PC-9 (cell line): Measurements from ENCODE around the gene ATP13A2. TPM values are rescaled to one million over a fixed set of nuclear protein-coding genes. Genes with fewer than 3 reads are reported as not detected.
A peak's percentile ranks its signal among the peaks of the same experiment; 100 is the strongest.

ENCODE experiments used
- BruUV-seq: library from RNA; stranded (reverse); fragments of 400-500 nt; replicated peaks from 2 replicates; lab custom pipeline; 2021; lab: Mats Ljungman, UMichigan
- CTCF ChIA-PET: fragments of 300-600 bp; sonication (Branson Sonifier 250); formaldehyde crosslinking; loops from one replicate; lab custom pipeline; 2022; ENCODE audit warnings: antibody characterized with exemption; lab: Charles Lee
- POLR2A ChIA-PET: fragments of 300-600 bp; sonication (Branson Sonifier 250); formaldehyde crosslinking; loops from one replicate; lab custom pipeline; 2022; ENCODE audit warnings: antibody characterized with exemption; ENCODE audit not compliant: unreplicated experiment; lab: Charles Lee
- DNase-seq, 2 experiments: peaks; one replicate each; pipeline versions ENCODE4 v3.0.0 to v3.0.0-alpha.2; 2015 to 2022; ENCODE audit warnings: mixed read lengths in 1 of 2
- H2AFZ ChIP-seq: fragments of 200-600 bp; sonication (generic); 2 replicates; pipeline ENCODE4 v1.8.1; 2017; ENCODE audit warnings: antibody characterized with exemption
- H3F3A ChIP-seq: fragments of 200-600 bp; sonication (generic); 2 replicates; pipeline ENCODE4 v1.8.1; 2017; ENCODE audit warnings: antibody characterized with exemption, mild to moderate bottlenecking, low read depth; ENCODE audit not compliant: insufficient read depth
- H3K27ac ChIP-seq: fragments of 200-600 bp; sonication (generic); 2 replicates; pipeline ENCODE4 v1.6.1; 2016; ENCODE audit warnings: mixed run types
- H3K27me3 ChIP-seq: fragments of 200-600 bp; sonication (generic); 2 replicates; pipeline ENCODE4 v1.6.1; 2016; ENCODE audit warnings: low read depth, mixed run types; ENCODE audit not compliant: insufficient read depth
- H3K36me3 ChIP-seq: fragments of 200-600 bp; sonication (generic); 2 replicates; pipeline ENCODE4 v1.6.1; 2016; ENCODE audit warnings: low read depth, mixed run types
- H3K4me1 ChIP-seq: fragments of 200-600 bp; sonication (generic); replicated peaks from 2 replicates; pipeline ENCODE4 v1.6.1; 2016; ENCODE audit warnings: mixed run types; ENCODE audit not compliant: insufficient read depth
- H3K4me2 ChIP-seq: fragments of 200-600 bp; sonication (generic); 2 replicates; pipeline ENCODE4 v1.6.1; 2017; ENCODE audit warnings: mixed run types
- H3K4me3 ChIP-seq: fragments of 200-600 bp; sonication (generic); 2 replicates; pipeline ENCODE4 v1.6.1; 2016; ENCODE audit warnings: mixed run types
- H3K79me2 ChIP-seq: fragments of 200-600 bp; sonication (generic); 2 replicates; pipeline ENCODE4 v1.6.1; 2017; ENCODE audit warnings: low read depth, mixed run types
- H3K9me2 ChIP-seq: fragments of 200-600 bp; sonication (generic); 2 replicates; pipeline ENCODE4 v1.8.1; 2017; ENCODE audit warnings: mild to moderate bottlenecking; ENCODE audit not compliant: insufficient read depth
- H3K9me3 ChIP-seq: fragments of 200-600 bp; sonication (generic); 2 replicates; pipeline ENCODE4 v1.8.1; 2016; ENCODE audit warnings: low read depth; ENCODE audit not compliant: insufficient read depth
- H4K20me1 ChIP-seq: fragments of 200-600 bp; sonication (generic); 2 replicates; pipeline ENCODE4 v1.8.1; 2017; ENCODE audit not compliant: insufficient read depth
- EZH2 ChIP-seq: fragments of 200-600 bp; sonication (generic); IDR thresholded peaks from 2 replicates; pipeline ENCODE4 v1.8.0; 2017; ENCODE audit warnings: antibody characterized with exemption, low read depth
- intact Hi-C: fragments of 100-400 bp; cut with micrococcal nuclease; formaldehyde crosslinking; loops from one replicate; pipeline ENCODE4 v1.10.0; 2022; ENCODE audit not compliant: unreplicated experiment
- total RNA-seq: library from RNA; stranded (reverse); gene quantifications from 2 replicates; pipeline ENCODE4 v1.2.3, GENCODE V29; 2021
- TF ChIP-seq, protein P1 (sequence below): fragments of 200-600 bp; sonication (generic); conservative IDR thresholded peaks from 2 replicates; pipeline ENCODE4 v1.6.1; 2017; ENCODE audit warnings: mixed run types, antibody characterized with exemption, mild to moderate bottlenecking, moderate library complexity

The ATP13A2 gene
- total RNA-seq, 1 experiment from 2014 or later, result 39.9 TPM

DNA sequence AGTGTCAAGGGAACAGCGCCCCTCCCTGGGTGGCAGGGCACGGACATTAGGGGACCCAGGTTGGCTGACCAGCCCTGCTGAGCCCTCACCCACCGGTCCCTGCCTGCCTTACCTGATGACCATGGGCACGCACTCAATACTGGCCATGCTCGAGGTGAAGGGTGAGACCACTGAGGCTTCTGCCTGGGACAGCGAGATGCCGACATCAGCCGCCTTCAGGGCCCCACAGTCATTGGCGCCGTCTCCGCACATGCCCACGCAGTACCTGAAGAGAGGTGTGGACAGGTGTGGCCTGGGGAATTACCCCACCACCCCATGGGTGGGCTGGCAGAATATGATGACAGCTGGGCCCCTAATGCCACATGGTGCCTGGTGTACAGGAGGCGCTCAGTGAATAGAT is 23.5 kb downstream of the ATP13A2 start:
- no peaks in the 10 kb centered on the region for H3K27me3 ChIP-seq
- no peak for TF ChIP-seq EZH2
- TF ChIP-seq, protein P1, sequence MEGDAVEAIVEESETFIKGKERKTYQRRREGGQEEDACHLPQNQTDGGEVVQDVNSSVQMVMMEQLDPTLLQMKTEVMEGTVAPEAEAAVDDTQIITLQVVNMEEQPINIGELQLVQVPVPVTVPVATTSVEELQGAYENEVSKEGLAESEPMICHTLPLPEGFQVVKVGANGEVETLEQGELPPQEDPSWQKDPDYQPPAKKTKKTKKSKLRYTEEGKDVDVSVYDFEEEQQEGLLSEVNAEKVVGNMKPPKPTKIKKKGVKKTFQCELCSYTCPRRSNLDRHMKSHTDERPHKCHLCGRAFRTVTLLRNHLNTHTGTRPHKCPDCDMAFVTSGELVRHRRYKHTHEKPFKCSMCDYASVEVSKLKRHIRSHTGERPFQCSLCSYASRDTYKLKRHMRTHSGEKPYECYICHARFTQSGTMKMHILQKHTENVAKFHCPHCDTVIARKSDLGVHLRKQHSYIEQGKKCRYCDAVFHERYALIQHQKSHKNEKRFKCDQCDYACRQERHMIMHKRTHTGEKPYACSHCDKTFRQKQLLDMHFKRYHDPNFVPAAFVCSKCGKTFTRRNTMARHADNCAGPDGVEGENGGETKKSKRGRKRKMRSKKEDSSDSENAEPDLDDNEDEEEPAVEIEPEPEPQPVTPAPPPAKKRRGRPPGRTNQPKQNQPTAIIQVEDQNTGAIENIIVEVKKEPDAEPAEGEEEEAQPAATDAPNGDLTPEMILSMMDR, result no peak
- no peaks in the 10 kb centered on the region for H3K9me2 ChIP-seq
- BruUV-seq, result no TSS peak
- intact Hi-C loops, result no loop called here
- DNase-seq, result no peak
- no peak overlapping the region for H3K27ac ChIP-seq
- H3K4me1 ChIP-seq, result peaks cover 11% of the 10 kb centered on the region
- no peaks in the 10 kb centered on the region for H3K36me3 ChIP-seq
- no peaks in the 10 kb centered on the region for H3K9me3 ChIP-seq
- no peak overlapping the region for H3K4me3 ChIP-seq
- no peak overlapping the region for H3K4me2 ChIP-seq
- POLR2A ChIA-PET, result no interaction called here
- H4K20me1 ChIP-seq, result no peaks in the 10 kb centered on the region
- CTCF ChIA-PET, result no interaction called here
- no peak overlapping the region for H2AFZ ChIP-seq
- no peaks in the 10 kb centered on the region for H3K79me2 ChIP-seq
- peaks cover 10% of the 10 kb centered on the region; the same call in 1 of the 2 replicates for H3F3A ChIP-seq

DNA sequence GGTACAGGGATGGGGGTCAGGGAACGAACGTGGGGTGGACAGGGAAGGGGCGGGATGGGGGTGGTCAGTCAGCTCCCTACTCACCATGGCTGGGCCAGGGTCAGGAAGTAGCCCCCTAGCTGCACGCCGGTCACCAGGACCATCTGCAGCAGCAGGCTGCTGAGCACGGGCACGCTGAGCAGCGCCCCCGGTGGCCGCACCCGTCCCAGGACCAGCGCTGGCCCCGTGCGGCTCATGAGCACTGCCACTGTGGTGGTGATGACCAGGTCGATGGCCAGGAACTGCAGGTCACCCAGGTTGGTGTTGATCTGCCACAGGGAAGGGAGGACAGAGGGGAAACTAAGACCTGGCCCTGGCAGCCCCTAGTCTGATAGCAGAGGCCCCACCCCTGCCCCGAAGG is 24.8 kb downstream of the ATP13A2 start:
- Histone ChIP-seq H3F3A (peaks cover 10% of the 10 kb centered on the region; the same call in 1 of the 2 replicates), H3K27ac (no peak overlapping the region), H2AFZ (no peak overlapping the region), H3K9me2 (no peaks in the 10 kb centered on the region), H3K4me3 (no peak overlapping the region), H3K27me3 (no peaks in the 10 kb centered on the region), H4K20me1 (no peaks in the 10 kb centered on the region), H3K4me1 (peaks cover 11% of the 10 kb centered on the region), H3K79me2 (no peaks in the 10 kb centered on the region), H3K4me2 (no peak overlapping the region), H3K9me3 (no peaks in the 10 kb centered on the region), H3K36me3 (no peaks in the 10 kb centered on the region)
- no TSS peak for BruUV-seq
- DNase-seq, result no peak
- CTCF ChIA-PET, result no interaction called here
- POLR2A ChIA-PET, result no interaction called here
- intact Hi-C loops, result no loop called here
- TF ChIP-seq, protein P1, result peak; percentile 39
- TF ChIP-seq EZH2, result no peak

DNA sequence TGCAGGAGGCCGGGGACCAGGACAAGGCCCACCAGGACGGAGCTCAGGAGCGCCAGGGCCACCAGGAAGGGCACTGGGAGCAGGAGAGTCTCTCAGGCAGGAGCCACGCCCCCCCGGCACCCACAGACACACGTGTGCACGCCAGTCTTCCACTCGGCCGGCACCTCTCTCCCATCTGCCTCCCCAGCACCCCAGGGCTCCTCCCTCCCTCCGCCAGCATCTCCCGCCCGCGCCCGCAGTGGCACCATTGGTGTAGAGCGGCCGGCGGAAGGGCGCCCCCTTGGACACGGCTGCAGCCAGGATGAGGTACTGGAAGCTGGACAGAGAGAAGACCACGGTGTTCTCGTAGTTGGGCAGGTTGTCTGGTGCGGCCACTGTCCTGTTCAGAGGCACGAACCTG is 25.2 kb downstream of the ATP13A2 start:
- intact Hi-C loops, result no loop called here
- Histone ChIP-seq H3K27me3 (no peaks in the 10 kb centered on the region), H3K4me3 (no peak overlapping the region), H3K27ac (no peak overlapping the region), H2AFZ (no peak overlapping the region), H3K9me3 (no peaks in the 10 kb centered on the region), H3K9me2 (no peaks in the 10 kb centered on the region), H3K79me2 (no peaks in the 10 kb centered on the region), H3F3A (peaks cover 10% of the 10 kb centered on the region; the same call in 1 of the 2 replicates), H3K4me1 (peaks cover 11% of the 10 kb centered on the region), H4K20me1 (no peaks in the 10 kb centered on the region), H3K4me2 (no peak overlapping the region), H3K36me3 (no peaks in the 10 kb centered on the region)
- no peak for DNase-seq
- ChIA-PET CTCF (interaction anchor here (0.5 kb wide), 1 partner anchor 30 kb away, joined by 3 read pairs; no protein-coding TSS in a partner anchor), POLR2A (no interaction called here)
- no peak for TF ChIP-seq EZH2
- TF ChIP-seq, protein P1, result no peak
- no TSS peak for BruUV-seq
